OCI-LY1 (cell line): ENCODE data around the gene IGFBP4.

Experiments used
- CTCF ChIP-seq: fragments of 200-600 bp; sonication (generic), shearing (Covaris generic); IDR thresholded peaks from 2 replicates; pipeline ENCODE4 v1.5.1; 2017; ENCODE audit warnings: mild to moderate bottlenecking, antibody characterized with exemption, low read length, moderate library complexity, mixed read lengths
- EZH2 ChIP-seq: fragments of 200-600 bp; sonication (generic), shearing (Covaris generic); IDR thresholded peaks from 2 replicates; pipeline ENCODE4 v1.8.0; 2017; ENCODE audit warnings: borderline replicate concordance, mixed run types, mild to moderate bottlenecking, antibody characterized with exemption, low read length, moderate library complexity, mixed read lengths

GRCh38 chr17:40462343-40463121 is 19.3 kb downstream of the IGFBP4 start:
- TF ChIP-seq CTCF = no peak
- no peak for TF ChIP-seq EZH2
